Activated T-cell treated with anti-CD3 and anti-CD28 coated beads for 48 hours (primary cell): ENCODE data around the gene ABLIM1.
"Not testable (repeated sequence)": the region's sequence is repeated elsewhere in the genome, so short reads cannot be mapped to it uniquely, and the experiment has no call there.

Source experiments
- DNase-seq: peaks from one replicate; pipeline ENCODE4 v3.0.0-alpha.2; 2020; ENCODE audit warnings: low read depth

Gene ABLIM1

GRCh38 chr10:114658175-114658574 is at the start of gene ABLIM1:
ABLIM1 (minus strand) TSS chr10:114658275; CDS start chr10:114658200, 75 bp downstream.
- DNase-seq = no peak

- DNase-seq = no peak
Observed at GRCh38 chr10:114706458-114707055, 48.5 kb upstream of the ABLIM1 start.

GRCh38 chr10:114704679-114705078 is 46.6 kb upstream of the ABLIM1 start:
- DNase-seq = no peak

GRCh38 chr10:114703377-114704107 is 45.5 kb upstream of the ABLIM1 start:
- no peak for DNase-seq

GRCh38 chr10:114698271-114699061 is 40.4 kb upstream of the ABLIM1 start:
- no peak for DNase-seq

- no peak for DNase-seq
Observed at GRCh38 chr10:114697061-114697598, 39.1 kb upstream of the ABLIM1 start.

- not testable (repeated sequence) for DNase-seq
Observed at GRCh38 chr10:114696301-114696700, 38.2 kb upstream of the ABLIM1 start.

- DNase-seq = no peak
Observed at GRCh38 chr10:114694752-114695151, 36.7 kb upstream of the ABLIM1 start.

GRCh38 chr10:114694062-114694461 is 36.0 kb upstream of the ABLIM1 start:
- DNase-seq = no peak

GRCh38 chr10:114691442-114691941 is 33.4 kb upstream of the ABLIM1 start:
- no peak for DNase-seq

GRCh38 chr10:114688786-114689185 is 30.7 kb upstream of the ABLIM1 start:
- no peak for DNase-seq

- DNase-seq = no peak
Observed at GRCh38 chr10:114687459-114687858, 29.4 kb upstream of the ABLIM1 start.

- DNase-seq = no peak
Observed at GRCh38 chr10:114686013-114686412, 27.9 kb upstream of the ABLIM1 start.

GRCh38 chr10:114685456-114685855 is 27.4 kb upstream of the ABLIM1 start:
- DNase-seq = no peak

GRCh38 chr10:114684822-114685209 is 26.7 kb upstream of the ABLIM1 start:
- DNase-seq = no peak

- no peak for DNase-seq
Observed at GRCh38 chr10:114684084-114684821, 26.2 kb upstream of the ABLIM1 start.

- no peak for DNase-seq
Observed at GRCh38 chr10:114683593-114683992, 25.5 kb upstream of the ABLIM1 start.

GRCh38 chr10:114683162-114683561 is 25.1 kb upstream of the ABLIM1 start:
- no peak for DNase-seq

GRCh38 chr10:114682532-114682931 is 24.5 kb upstream of the ABLIM1 start:
- no peak for DNase-seq

- no peak for DNase-seq
Observed at GRCh38 chr10:114682121-114682520, 24.0 kb upstream of the ABLIM1 start.

- DNase-seq = no peak
Observed at GRCh38 chr10:114681542-114681941, 23.5 kb upstream of the ABLIM1 start.
